Mesendoderm (in vitro differentiated cells): ENCODE data around the gene BICD1.
A peak's percentile ranks its signal among the peaks of the same experiment; 100 is the strongest.

Experiments used
- DNase-seq: peaks from one replicate; pipeline ENCODE4 v3.0.0; 2013
- H2AK5ac ChIP-seq: 2 replicates; pipeline ENCODE4 v1.6.1; 2013; ENCODE audit warnings: low read length, inconsistent platforms
- H2BK120ac ChIP-seq: 2 replicates; pipeline ENCODE4 v1.6.1; 2013; ENCODE audit warnings: low read depth, mild to moderate bottlenecking, low read length, moderate library complexity, mixed read lengths
- H2BK15ac ChIP-seq: replicated peaks from 2 replicates; pipeline ENCODE4 v1.6.1; 2013; ENCODE audit warnings: low read depth, mild to moderate bottlenecking, moderate library complexity
- H2BK5ac ChIP-seq: 2 replicates; pipeline ENCODE4 v1.6.1; 2013; ENCODE audit warnings: low read length, inconsistent platforms
- H3K18ac ChIP-seq: 2 replicates; pipeline ENCODE4 v1.6.1; 2013; ENCODE audit warnings: mild to moderate bottlenecking, low read length, mixed read lengths
- H3K23ac ChIP-seq: one replicate; pipeline ENCODE4 v1.6.1; 2013; ENCODE audit warnings: low read length
- H3K27ac ChIP-seq: 2 replicates; pipeline ENCODE4 v1.5.1; 2013; ENCODE audit warnings: low read depth, mild to moderate bottlenecking, inconsistent platforms, low read length, moderate library complexity
- H3K27me3 ChIP-seq: 2 replicates; pipeline ENCODE4 v1.6.1; 2013; ENCODE audit warnings: low read length, control low read depth, mild to moderate bottlenecking, inconsistent platforms; ENCODE audit not compliant: insufficient read depth, poor library complexity
- H3K36me3 ChIP-seq: 2 replicates; pipeline ENCODE4 v1.6.1; 2013; ENCODE audit warnings: low read length, inconsistent platforms; ENCODE audit not compliant: control insufficient read depth, insufficient read depth
- H3K4ac ChIP-seq: one replicate; pipeline ENCODE4 v1.6.1; 2013; ENCODE audit warnings: low read depth, mild to moderate bottlenecking, low read length, moderate library complexity
- H3K4me1 ChIP-seq: 2 replicates; pipeline ENCODE4 v1.6.1; 2013; ENCODE audit warnings: low read depth, low read length, inconsistent platforms; ENCODE audit not compliant: control insufficient read depth
- H3K4me2 ChIP-seq: 2 replicates; pipeline ENCODE4 v1.6.1; 2013; ENCODE audit warnings: low read length
- H3K4me3 ChIP-seq: 2 replicates; pipeline ENCODE4 v1.5.1; 2013; ENCODE audit warnings: mild to moderate bottlenecking, low read length
- H3K56ac ChIP-seq: one replicate; pipeline ENCODE4 v1.6.1; 2013; ENCODE audit warnings: low read length
- H3K79me1 ChIP-seq: 2 replicates; pipeline ENCODE4 v1.6.1; 2013; ENCODE audit warnings: low read length, inconsistent platforms
- H3K79me2 ChIP-seq: 2 replicates; pipeline ENCODE4 v1.6.1; 2013; ENCODE audit warnings: mild to moderate bottlenecking, low read length; ENCODE audit not compliant: control insufficient read depth, insufficient read depth
- H3K9ac ChIP-seq: 2 replicates; pipeline ENCODE4 v1.6.1; 2013; ENCODE audit warnings: low read length, inconsistent platforms
- H4K5ac ChIP-seq: one replicate; pipeline ENCODE4 v1.6.1; 2013; ENCODE audit warnings: low read length
- H4K8ac ChIP-seq: one replicate; pipeline ENCODE4 v1.6.1; 2013; ENCODE audit warnings: low read depth, mild to moderate bottlenecking, control low read depth, low read length, moderate library complexity
- WGBS: extraction: QIAGEN DNeasy Blood & Tissue Kit; methylation state at CpG from one replicate; pipeline ENCODE4 v1.1.7; 2013; ENCODE audit warnings: low lambda C conversion rate, missing lambda C conversion rate; ENCODE audit not compliant: insufficient coverage; ENCODE audit errors: extremely low coverage; 5-methylcytosine and 5-hydroxymethylcytosine counted together

Gene BICD1

DNA sequence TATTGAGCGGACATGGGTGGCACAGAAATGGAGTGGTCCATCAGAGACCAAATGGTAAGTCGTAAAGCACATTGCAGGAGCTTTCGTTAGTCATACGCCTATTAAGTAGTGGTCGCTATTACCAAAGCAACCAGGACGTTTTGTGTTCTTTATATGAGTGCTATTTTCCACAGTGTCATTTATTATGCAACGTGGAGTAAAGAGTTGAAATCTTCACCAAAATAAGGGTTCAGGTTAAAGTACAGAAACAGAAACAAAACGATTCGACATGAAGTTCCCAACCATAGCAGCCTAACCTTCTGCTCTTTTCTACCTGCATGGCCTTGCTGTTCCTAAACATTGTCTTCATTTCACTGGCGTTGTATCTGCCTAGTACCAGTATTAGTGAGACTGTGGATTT is 272.6 kb downstream of the BICD1 start:
- WGBS, result no CpG with 5 or more reads among the region's 10 CpGs
- Histone ChIP-seq H3K4me3 (no peak overlapping the region), H4K8ac (no peak overlapping the region), H2AK5ac (no peak overlapping the region), H2BK15ac (no peak overlapping the region), H3K27me3 (no peaks in the 10 kb centered on the region), H3K36me3 (no peaks in the 10 kb centered on the region), H2BK5ac (no peak overlapping the region), H3K79me1 (no peaks in the 10 kb centered on the region), H3K56ac (no peak overlapping the region), H3K4me1 (no peaks in the 10 kb centered on the region), H3K23ac (no peak overlapping the region), H4K5ac (no peak overlapping the region), H3K9ac (no peak overlapping the region), H2BK120ac (no peak overlapping the region), H3K79me2 (no peaks in the 10 kb centered on the region), H3K4ac (no peak overlapping the region), H3K4me2 (no peak overlapping the region), H3K27ac (no peak overlapping the region), H3K18ac (no peak overlapping the region)
- no peak for DNase-seq

DNA sequence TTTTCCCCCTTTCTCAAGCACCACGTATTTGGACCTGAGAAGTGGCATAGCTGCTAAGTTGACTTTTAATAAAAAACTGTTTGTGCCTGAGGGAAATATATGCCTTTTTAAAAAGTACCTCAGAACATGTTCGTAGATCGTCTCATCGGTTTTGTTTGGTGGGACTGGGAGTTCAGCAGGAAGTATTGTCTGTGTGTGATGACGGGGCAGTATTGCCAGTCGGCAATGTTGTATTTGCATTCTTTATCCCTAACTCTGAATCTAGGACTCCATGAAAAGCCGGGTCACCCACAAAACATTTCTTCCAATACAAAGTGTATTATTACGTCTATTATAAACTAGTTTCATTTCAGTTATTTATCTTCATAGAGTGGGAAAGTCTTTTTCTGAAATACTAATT is 273.0 kb downstream of the BICD1 start:
- Histone ChIP-seq H2AK5ac (no peak overlapping the region), H2BK5ac (no peak overlapping the region), H3K9ac (no peak overlapping the region), H4K5ac (no peak overlapping the region), H3K4me3 (no peak overlapping the region), H3K4ac (no peak overlapping the region), H3K27me3 (no peaks in the 10 kb centered on the region), H3K4me2 (no peak overlapping the region), H3K36me3 (no peaks in the 10 kb centered on the region), H4K8ac (no peak overlapping the region), H3K56ac (no peak overlapping the region), H3K18ac (no peak overlapping the region), H3K79me1 (no peaks in the 10 kb centered on the region), H3K23ac (no peak overlapping the region), H3K27ac (no peak overlapping the region), H2BK120ac (no peak overlapping the region), H2BK15ac (no peak overlapping the region), H3K79me2 (no peaks in the 10 kb centered on the region), H3K4me1 (no peaks in the 10 kb centered on the region)
- WGBS, result no CpG with 5 or more reads among the region's 8 CpGs
- no peak for DNase-seq

GRCh38 chr12:32382226-32382625 is 275.6 kb downstream of the BICD1 start:
- no peak overlapping the region for H3K4me3 ChIP-seq
- H3K9ac ChIP-seq, result no peak overlapping the region
- H2BK15ac ChIP-seq, result no peak overlapping the region
- no peaks in the 10 kb centered on the region for H3K4me1 ChIP-seq
- H3K18ac ChIP-seq, result no peak overlapping the region
- no peak overlapping the region for H3K56ac ChIP-seq
- H4K8ac ChIP-seq, result no peak overlapping the region
- H2BK5ac ChIP-seq, result no peak overlapping the region
- no peak for DNase-seq
- no peak overlapping the region for H3K23ac ChIP-seq
- H3K79me1 ChIP-seq, result no peaks in the 10 kb centered on the region
- no peaks in the 10 kb centered on the region for H3K27me3 ChIP-seq
- H3K27ac ChIP-seq, result no peak overlapping the region
- no CpG with 5 or more reads among the region's 2 CpGs for WGBS
- no peak overlapping the region for H2AK5ac ChIP-seq
- no peaks in the 10 kb centered on the region for H3K36me3 ChIP-seq
- H3K79me2 ChIP-seq, result no peaks in the 10 kb centered on the region
- H3K4ac ChIP-seq, result no peak overlapping the region
- H2BK120ac ChIP-seq, result no peak overlapping the region
- H3K4me2 ChIP-seq, result no peak overlapping the region
- no peak overlapping the region for H4K5ac ChIP-seq

DNA sequence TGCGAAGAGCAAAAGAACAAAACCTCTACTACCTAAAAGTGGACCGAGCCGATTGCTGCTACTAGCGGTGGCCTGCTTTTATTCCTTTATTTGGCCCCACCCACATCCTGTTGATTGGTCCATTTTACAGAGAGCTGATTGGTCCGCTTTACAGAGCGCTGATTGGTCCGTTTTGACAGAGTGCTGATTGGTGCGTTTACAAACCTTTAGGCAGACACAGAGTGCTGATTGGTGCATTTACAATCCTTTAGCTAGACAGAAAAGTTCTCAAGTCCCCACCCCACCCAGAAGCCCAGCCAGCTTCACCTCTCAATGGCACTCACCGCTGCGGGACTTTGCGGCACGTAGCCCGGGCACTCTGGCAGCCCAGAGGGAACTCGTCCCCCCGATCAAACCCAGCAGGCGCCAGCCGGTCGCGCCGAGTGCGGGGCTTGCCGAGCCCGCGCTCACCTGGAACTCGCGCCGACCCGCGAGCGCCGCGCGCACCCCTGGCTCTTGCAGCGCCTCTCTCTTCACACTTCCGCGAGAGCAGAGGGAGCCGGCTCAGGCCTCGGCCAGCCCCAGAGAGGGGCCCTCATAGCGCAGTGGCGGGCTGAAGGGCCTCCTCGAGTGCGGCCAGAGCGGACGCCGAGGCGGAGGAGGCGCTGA is 284.0 kb downstream of the BICD1 start:
- DNase-seq, result peak; percentile 18
- H2AK5ac ChIP-seq, result no peak overlapping the region
- whole genome bisulfite sequencing, result no CpG with 5 or more reads among the region's 47 CpGs

DNA sequence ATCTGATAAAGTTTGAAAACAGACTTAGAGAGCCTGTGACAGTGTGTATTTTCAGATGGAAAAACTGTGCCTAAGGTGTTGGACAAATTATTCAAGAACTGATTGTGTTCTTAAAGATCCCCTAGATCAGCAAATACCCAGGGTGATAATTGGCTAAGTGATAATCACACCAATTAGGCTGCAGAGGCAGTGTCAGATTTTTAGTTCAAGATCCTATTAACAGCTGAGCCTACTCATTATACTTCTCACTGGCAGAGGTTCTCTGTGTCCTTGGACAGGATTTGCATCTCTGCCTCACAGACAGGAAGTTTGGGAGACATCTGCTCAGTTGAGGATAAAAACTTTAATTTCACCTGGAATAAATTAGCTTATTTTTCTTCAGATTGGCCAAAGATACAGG is 288.4 kb downstream of the BICD1 start:
- Histone ChIP-seq H2AK5ac (no peak overlapping the region), H3K4me2 (no peak overlapping the region), H3K27ac (no peak overlapping the region), H3K18ac (no peak overlapping the region), H3K9ac (no peak overlapping the region), H3K4me1 (no peaks in the 10 kb centered on the region), H3K36me3 (no peaks in the 10 kb centered on the region), H2BK120ac (no peak overlapping the region), H3K27me3 (no peaks in the 10 kb centered on the region), H3K56ac (no peak overlapping the region), H3K79me1 (no peaks in the 10 kb centered on the region), H4K5ac (no peak overlapping the region), H2BK15ac (no peak overlapping the region), H4K8ac (no peak overlapping the region), H3K4ac (no peak overlapping the region), H3K23ac (no peak overlapping the region), H3K4me3 (no peak overlapping the region), H2BK5ac (no peak overlapping the region), H3K79me2 (no peaks in the 10 kb centered on the region)
- DNase-seq, result peak; percentile 87

More for the DNA sequence above, 284.0 kb downstream of the BICD1 start:
- Histone ChIP-seq H3K56ac (no peak overlapping the region), H2BK5ac (no peak overlapping the region), H4K8ac (no peak overlapping the region), H2BK120ac (no peak overlapping the region), H2BK15ac (no peak overlapping the region), H3K4me3 (no peak overlapping the region), H3K79me1 (no peaks in the 10 kb centered on the region), H3K27me3 (no peaks in the 10 kb centered on the region), H3K4me1 (no peaks in the 10 kb centered on the region), H3K23ac (no peak overlapping the region), H3K4ac (no peak overlapping the region), H3K36me3 (no peaks in the 10 kb centered on the region), H3K79me2 (no peaks in the 10 kb centered on the region), H3K18ac (no peak overlapping the region), H3K9ac (no peak overlapping the region), H4K5ac (no peak overlapping the region), H3K4me2 (no peak overlapping the region), H3K27ac (no peak overlapping the region)

DNA sequence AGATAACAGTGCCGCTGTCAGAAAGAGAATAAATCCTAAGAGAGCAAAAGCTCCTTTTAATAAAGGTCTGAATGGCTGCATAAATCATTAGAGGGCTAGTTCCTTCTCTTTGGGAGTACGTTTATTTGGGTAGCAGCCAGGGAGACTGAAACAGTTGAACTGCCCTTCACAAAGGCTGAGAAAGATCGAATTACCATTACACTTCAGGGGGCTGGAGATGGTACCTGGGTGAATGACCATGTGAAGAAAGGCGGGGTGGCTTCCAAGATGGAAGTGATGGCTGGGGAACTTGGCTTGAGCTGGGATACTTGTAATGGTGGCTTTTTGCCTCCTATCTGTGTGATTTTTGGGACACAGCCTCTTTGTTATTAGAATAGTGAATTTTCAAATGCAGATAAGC is 291.0 kb downstream of the BICD1 start:
- H3K18ac ChIP-seq, result no peak overlapping the region
- H3K56ac ChIP-seq, result no peak overlapping the region
- H2BK5ac ChIP-seq, result no peak overlapping the region
- no peaks in the 10 kb centered on the region for H3K36me3 ChIP-seq
- WGBS, result no CpG with 5 or more reads among the region's 4 CpGs
- no peak overlapping the region for H3K4ac ChIP-seq
- no peak overlapping the region for H4K8ac ChIP-seq
- peaks cover 13% of the 10 kb centered on the region for H3K79me2 ChIP-seq
- H3K4me2 ChIP-seq, result no peak overlapping the region
- H2BK120ac ChIP-seq, result no peak overlapping the region
- no peak overlapping the region for H3K4me3 ChIP-seq
- no peak overlapping the region for H4K5ac ChIP-seq
- H3K23ac ChIP-seq, result no peak overlapping the region
- H3K4me1 ChIP-seq, result no peaks in the 10 kb centered on the region
- H3K27me3 ChIP-seq, result no peaks in the 10 kb centered on the region
- H2AK5ac ChIP-seq, result no peak overlapping the region
- H2BK15ac ChIP-seq, result no peak overlapping the region
- no peak for DNase-seq
- H3K9ac ChIP-seq, result no peak overlapping the region
- no peak overlapping the region for H3K27ac ChIP-seq
- H3K79me1 ChIP-seq, result no peaks in the 10 kb centered on the region
